GM19240 (cell line): Measurements from ENCODE around the gene GALNT17.
"Not testable (repeated sequence)": the region's sequence is repeated elsewhere in the genome, so short reads cannot be mapped to it uniquely, and the experiment has no call there.

Experiments
- DNase-seq: peaks from one replicate; pipeline ENCODE4 v3.0.0; 2011; ENCODE audit warnings: low spot score; ENCODE audit not compliant: insufficient read length

GALNT17 gene

GRCh38 chr7:71553306-71553705 lies 421.4 kb downstream of the GALNT17 start:
- DNase-seq, result no peak

GRCh38 chr7:71555758-71556157 lies 423.8 kb downstream of the GALNT17 start:
- no peak for DNase-seq

- no peak for DNase-seq
Measured at GRCh38 chr7:71558806-71559613, 427.1 kb downstream of the GALNT17 start.

GRCh38 chr7:71560354-71560995 lies 428.5 kb downstream of the GALNT17 start:
- DNase-seq, result no peak

GRCh38 chr7:71563276-71563675 lies 431.3 kb downstream of the GALNT17 start:
- no peak for DNase-seq

- DNase-seq, result no peak
Measured at GRCh38 chr7:71566376-71566775, 434.4 kb downstream of the GALNT17 start.

GRCh38 chr7:71566991-71567390 lies 435.0 kb downstream of the GALNT17 start:
- no peak for DNase-seq

- no peak for DNase-seq
Measured at GRCh38 chr7:71574153-71574860, 442.4 kb downstream of the GALNT17 start.

- no peak for DNase-seq
Measured at GRCh38 chr7:71580027-71580426, 448.1 kb downstream of the GALNT17 start.

- DNase-seq, result no peak
Measured at GRCh38 chr7:71584256-71584655, 452.3 kb downstream of the GALNT17 start.

GRCh38 chr7:71591876-71592275 lies 459.9 kb downstream of the GALNT17 start:
- DNase-seq, result no peak

- not testable (repeated sequence) for DNase-seq
Measured at GRCh38 chr7:71592388-71592787, 460.4 kb downstream of the GALNT17 start.

- no peak for DNase-seq
Measured at GRCh38 chr7:71594736-71595135, 462.8 kb downstream of the GALNT17 start.

GRCh38 chr7:71595176-71595575 lies 463.2 kb downstream of the GALNT17 start:
- DNase-seq, result no peak

GRCh38 chr7:71598553-71598952 lies 466.6 kb downstream of the GALNT17 start:
- no peak for DNase-seq

GRCh38 chr7:71601851-71602250 lies 469.9 kb downstream of the GALNT17 start:
- DNase-seq, result no peak

GRCh38 chr7:71604818-71605414 lies 473.0 kb downstream of the GALNT17 start:
- DNase-seq, result no peak

GRCh38 chr7:71611986-71612385 lies 480.0 kb downstream of the GALNT17 start:
- no peak for DNase-seq

- DNase-seq, result no peak
Measured at GRCh38 chr7:71612911-71613310, 481.0 kb downstream of the GALNT17 start.

- no peak for DNase-seq
Measured at GRCh38 chr7:71613313-71613712, 481.4 kb downstream of the GALNT17 start.

- no peak for DNase-seq
Measured at GRCh38 chr7:71615017-71615416, 483.1 kb downstream of the GALNT17 start.

- DNase-seq, result no peak
Measured at GRCh38 chr7:71616217-71616616, 484.3 kb downstream of the GALNT17 start.
